Mesendoderm (in vitro differentiated cells): ENCODE data around the gene STX18. TPM values are rescaled to one million over a fixed set of nuclear protein-coding genes. Genes with fewer than 3 reads are reported as not detected.

Experiments used
- DNase-seq: peaks from one replicate; pipeline ENCODE4 v3.0.0; 2013
- H2AK5ac ChIP-seq: 2 replicates; pipeline ENCODE4 v1.6.1; 2013; ENCODE audit warnings: low read length, inconsistent platforms
- H2BK120ac ChIP-seq: 2 replicates; pipeline ENCODE4 v1.6.1; 2013; ENCODE audit warnings: low read depth, mild to moderate bottlenecking, low read length, moderate library complexity, mixed read lengths
- H2BK15ac ChIP-seq: replicated peaks from 2 replicates; pipeline ENCODE4 v1.6.1; 2013; ENCODE audit warnings: low read depth, mild to moderate bottlenecking, moderate library complexity
- H2BK5ac ChIP-seq: 2 replicates; pipeline ENCODE4 v1.6.1; 2013; ENCODE audit warnings: low read length, inconsistent platforms
- H3K18ac ChIP-seq: 2 replicates; pipeline ENCODE4 v1.6.1; 2013; ENCODE audit warnings: mild to moderate bottlenecking, low read length, mixed read lengths
- H3K23ac ChIP-seq: one replicate; pipeline ENCODE4 v1.6.1; 2013; ENCODE audit warnings: low read length
- H3K27ac ChIP-seq: 2 replicates; pipeline ENCODE4 v1.5.1; 2013; ENCODE audit warnings: low read depth, mild to moderate bottlenecking, inconsistent platforms, low read length, moderate library complexity
- H3K27me3 ChIP-seq: 2 replicates; pipeline ENCODE4 v1.6.1; 2013; ENCODE audit warnings: low read length, control low read depth, mild to moderate bottlenecking, inconsistent platforms; ENCODE audit not compliant: insufficient read depth, poor library complexity
- H3K36me3 ChIP-seq: 2 replicates; pipeline ENCODE4 v1.6.1; 2013; ENCODE audit warnings: low read length, inconsistent platforms; ENCODE audit not compliant: control insufficient read depth, insufficient read depth
- H3K4ac ChIP-seq: one replicate; pipeline ENCODE4 v1.6.1; 2013; ENCODE audit warnings: low read depth, mild to moderate bottlenecking, low read length, moderate library complexity
- H3K4me1 ChIP-seq: 2 replicates; pipeline ENCODE4 v1.6.1; 2013; ENCODE audit warnings: low read depth, low read length, inconsistent platforms; ENCODE audit not compliant: control insufficient read depth
- H3K4me2 ChIP-seq: 2 replicates; pipeline ENCODE4 v1.6.1; 2013; ENCODE audit warnings: low read length
- H3K4me3 ChIP-seq: 2 replicates; pipeline ENCODE4 v1.5.1; 2013; ENCODE audit warnings: mild to moderate bottlenecking, low read length
- H3K56ac ChIP-seq: one replicate; pipeline ENCODE4 v1.6.1; 2013; ENCODE audit warnings: low read length
- H3K79me1 ChIP-seq: 2 replicates; pipeline ENCODE4 v1.6.1; 2013; ENCODE audit warnings: low read length, inconsistent platforms
- H3K79me2 ChIP-seq: 2 replicates; pipeline ENCODE4 v1.6.1; 2013; ENCODE audit warnings: mild to moderate bottlenecking, low read length; ENCODE audit not compliant: control insufficient read depth, insufficient read depth
- H3K9ac ChIP-seq: 2 replicates; pipeline ENCODE4 v1.6.1; 2013; ENCODE audit warnings: low read length, inconsistent platforms
- H4K5ac ChIP-seq: one replicate; pipeline ENCODE4 v1.6.1; 2013; ENCODE audit warnings: low read length
- H4K8ac ChIP-seq: one replicate; pipeline ENCODE4 v1.6.1; 2013; ENCODE audit warnings: low read depth, mild to moderate bottlenecking, control low read depth, low read length, moderate library complexity
- WGBS: extraction: QIAGEN DNeasy Blood & Tissue Kit; methylation state at CpG from one replicate; pipeline ENCODE4 v1.1.7; 2013; ENCODE audit warnings: low lambda C conversion rate, missing lambda C conversion rate; ENCODE audit not compliant: insufficient coverage; ENCODE audit errors: extremely low coverage; 5-methylcytosine and 5-hydroxymethylcytosine counted together
- polyA plus RNA-seq, 2 experiments: library from polyadenylated mRNA; stranded (reverse); fragments of 200-250 nt; gene quantifications; one replicate each; pipeline ENCODE4 v1.2.3, GENCODE V29; 2013

STX18 gene
- polyA plus RNA-seq (2013, experiment 1 of 2), result 19.9 TPM
- 20.1 TPM for polyA plus RNA-seq (2013, experiment 2 of 2)

GRCh38 chr4:4541661-4542570 is at the start of gene STX18:
TSS of gene STX18 (minus strand) at chr4:4542048. CDS start at chr4:4541964, 84 bp downstream.
- Histone ChIP-seq H3K9ac (peak within 1 kb of the TSS; percentile 93), H3K56ac (peak within 1 kb of the TSS; percentile 96), H2BK15ac (no peak within 1 kb of the TSS), H3K4me2 (peak within 1 kb of the TSS; percentile 99), H2BK5ac (no peak within 1 kb of the TSS), H3K18ac (no peak within 1 kb of the TSS), H3K79me1 (peaks cover 21% of the 10 kb centered on the region), H3K36me3 (no peaks in the 10 kb centered on the region), H3K79me2 (peaks cover 20% of the 10 kb centered on the region), H3K23ac (no peak within 1 kb of the TSS), H3K4ac (peak within 1 kb of the TSS; percentile 46), H3K4me1 (no peaks in the 10 kb centered on the region), H3K4me3 (peak within 1 kb of the TSS; percentile 93), H4K5ac (no peak within 1 kb of the TSS), H4K8ac (no peak within 1 kb of the TSS), H2AK5ac (no peak within 1 kb of the TSS), H3K27ac (peak within 1 kb of the TSS; percentile 55), H2BK120ac (no peak within 1 kb of the TSS), H3K27me3 (no peaks in the 10 kb centered on the region)
- DNase-seq, result peak; percentile 92
- no CpG with 5 or more reads among the region's 76 CpGs for WGBS

DNA sequence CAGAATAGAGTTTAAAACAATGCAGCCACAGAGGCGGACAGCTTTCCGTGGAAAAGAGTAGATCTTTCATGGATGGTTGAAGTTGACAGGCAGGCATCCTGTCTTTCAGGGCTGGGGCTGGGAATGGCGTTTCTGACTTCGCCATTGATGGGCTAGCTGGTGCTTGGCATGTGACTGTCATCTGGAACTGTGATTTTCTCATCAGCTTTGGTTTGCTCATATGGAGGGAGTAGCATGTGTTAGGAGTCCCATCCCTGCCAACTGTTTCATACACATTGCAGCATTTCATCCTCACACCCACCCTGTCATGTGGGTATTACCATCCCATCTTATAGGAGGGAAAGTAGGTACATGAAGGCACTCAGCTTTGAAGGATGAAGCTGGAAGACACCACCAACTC is 49.2 kb upstream of the STX18 start:
- Histone ChIP-seq H2BK120ac (no peak overlapping the region), H4K8ac (no peak overlapping the region), H3K4me3 (no peak overlapping the region), H4K5ac (no peak overlapping the region), H3K9ac (no peak overlapping the region), H3K4me1 (no peaks in the 10 kb centered on the region), H3K27me3 (no peaks in the 10 kb centered on the region), H3K36me3 (no peaks in the 10 kb centered on the region), H2BK15ac (no peak overlapping the region), H3K56ac (no peak overlapping the region), H2BK5ac (no peak overlapping the region), H3K79me1 (no peaks in the 10 kb centered on the region), H2AK5ac (no peak overlapping the region), H3K4me2 (no peak overlapping the region), H3K27ac (no peak overlapping the region), H3K4ac (no peak overlapping the region), H3K18ac (no peak overlapping the region), H3K23ac (no peak overlapping the region), H3K79me2 (no peaks in the 10 kb centered on the region)
- no peak for DNase-seq
- WGBS, result no CpG with 5 or more reads among the region's 4 CpGs

- WGBS, result no CpG with 5 or more reads among the region's 7 CpGs
- Histone ChIP-seq H3K79me2 (no peaks in the 10 kb centered on the region), H2BK5ac (no peak overlapping the region), H2BK120ac (no peak overlapping the region), H3K36me3 (no peaks in the 10 kb centered on the region), H3K4me1 (no peaks in the 10 kb centered on the region), H3K4me3 (no peak overlapping the region), H2BK15ac (no peak overlapping the region), H3K18ac (no peak overlapping the region), H3K4me2 (no peak overlapping the region), H3K56ac (no peak overlapping the region), H3K4ac (no peak overlapping the region), H3K27ac (no peak overlapping the region), H2AK5ac (no peak overlapping the region), H4K8ac (no peak overlapping the region), H3K23ac (no peak overlapping the region), H3K79me1 (no peaks in the 10 kb centered on the region), H4K5ac (no peak overlapping the region), H3K9ac (no peak overlapping the region), H3K27me3 (no peaks in the 10 kb centered on the region)
- no peak for DNase-seq
Observed at GRCh38 chr4:4590546-4590945, 48.7 kb upstream of the STX18 start.

GRCh38 chr4:4585012-4585670 is 43.3 kb upstream of the STX18 start:
- H3K9ac ChIP-seq, result no peak overlapping the region
- H3K27ac ChIP-seq, result no peak overlapping the region
- H3K4me2 ChIP-seq, result no peak overlapping the region
- H3K4ac ChIP-seq, result no peak overlapping the region
- H3K23ac ChIP-seq, result no peak overlapping the region
- no peaks in the 10 kb centered on the region for H3K4me1 ChIP-seq
- H2BK5ac ChIP-seq, result no peak overlapping the region
- H3K36me3 ChIP-seq, result no peaks in the 10 kb centered on the region
- no peak overlapping the region for H3K18ac ChIP-seq
- H4K5ac ChIP-seq, result no peak overlapping the region
- no peaks in the 10 kb centered on the region for H3K79me1 ChIP-seq
- no peaks in the 10 kb centered on the region for H3K27me3 ChIP-seq
- H3K79me2 ChIP-seq, result no peaks in the 10 kb centered on the region
- H2AK5ac ChIP-seq, result no peak overlapping the region
- no peak overlapping the region for H4K8ac ChIP-seq
- no peak overlapping the region for H3K56ac ChIP-seq
- no peak overlapping the region for H2BK15ac ChIP-seq
- no peak overlapping the region for H2BK120ac ChIP-seq
- no peak for DNase-seq
- no CpG with 5 or more reads among the region's 3 CpGs for WGBS
- no peak overlapping the region for H3K4me3 ChIP-seq

DNA sequence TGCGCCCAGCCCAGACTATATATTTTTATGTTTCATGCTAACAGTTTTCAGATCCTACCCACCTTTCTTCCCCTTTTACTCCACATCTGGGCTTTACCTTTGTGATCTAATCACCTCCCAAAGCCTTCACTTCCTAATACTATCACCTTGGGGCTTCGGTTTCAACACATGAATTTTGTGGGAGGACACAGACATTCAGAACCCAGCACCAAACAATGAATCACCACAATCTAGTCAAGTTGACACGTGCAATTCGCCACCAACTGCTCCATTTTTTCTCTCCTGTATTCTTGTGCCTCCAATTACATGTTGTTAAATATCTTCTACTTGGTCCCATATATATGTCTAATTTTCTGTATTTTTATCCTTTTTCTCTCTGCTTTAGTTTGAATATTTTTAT is 41.8 kb upstream of the STX18 start:
- WGBS, result no CpG with 5 or more reads among the region's 4 CpGs
- H3K4ac ChIP-seq, result no peak overlapping the region

More for the DNA sequence above, 41.8 kb upstream of the STX18 start:
- no peak overlapping the region for H2BK5ac ChIP-seq
- DNase-seq, result no peak
- no peak overlapping the region for H3K23ac ChIP-seq
- H3K18ac ChIP-seq, result no peak overlapping the region
- no peaks in the 10 kb centered on the region for H3K27me3 ChIP-seq
- H3K9ac ChIP-seq, result no peak overlapping the region
- no peak overlapping the region for H2AK5ac ChIP-seq
- no peak overlapping the region for H3K4me3 ChIP-seq
- H3K4me1 ChIP-seq, result peaks cover 7% of the 10 kb centered on the region
- no peak overlapping the region for H4K5ac ChIP-seq
- H2BK120ac ChIP-seq, result no peak overlapping the region
- H3K27ac ChIP-seq, result no peak overlapping the region
- H3K36me3 ChIP-seq, result no peaks in the 10 kb centered on the region
- H3K56ac ChIP-seq, result no peak overlapping the region
- no peak overlapping the region for H3K4me2 ChIP-seq
- H3K79me2 ChIP-seq, result no peaks in the 10 kb centered on the region
- no peaks in the 10 kb centered on the region for H3K79me1 ChIP-seq
- no peak overlapping the region for H2BK15ac ChIP-seq
- no peak overlapping the region for H4K8ac ChIP-seq
